Kidney (tissue), 14 donors: ENCODE measurements around the gene BIVM. TPM values are rescaled to one million over a fixed set of nuclear protein-coding genes. Genes with fewer than 3 reads are reported as not detected.

Experiments
- DNase-seq, 5 donors: peaks; one replicate each; pipeline ENCODE4 v3.0.0-alpha.2; 2013 to 2020
- FAIRE-seq: peaks from 2 replicates; lab custom pipeline; 2012; peaks lifted over from hg19 to GRCh38; lab: Jason Lieb, UNC
- H3K27ac ChIP-seq, 2 donors: one replicate each; pipeline ENCODE4 v1.7.0; 2013; ENCODE audit warnings: low read depth in 2 of 2, low read length in 2 of 2, inconsistent platforms in 1 of 2
- H3K27me3 ChIP-seq: one replicate; pipeline ENCODE4 v1.7.1; 2013; ENCODE audit warnings: low read length, inconsistent platforms; ENCODE audit not compliant: control insufficient read depth, insufficient read depth
- H3K36me3 ChIP-seq, 3 donors: one replicate each; pipeline versions ENCODE4 v1.7.0 to v1.7.1; 2013; ENCODE audit warnings: low read length in 3 of 3, control low read depth in 1 of 3, inconsistent platforms in 1 of 3; ENCODE audit not compliant: insufficient read depth in 3 of 3, control insufficient read depth in 2 of 3
- H3K4me1 ChIP-seq, 3 donors: one replicate each; pipeline versions ENCODE4 v1.7.0 to v1.7.1; 2013; ENCODE audit warnings: low read length in 3 of 3, inconsistent platforms in 1 of 3, low read depth in 1 of 3; ENCODE audit not compliant: control insufficient read depth in 2 of 3, insufficient read depth in 2 of 3
- H3K4me3 ChIP-seq, 3 donors: one replicate each; pipeline versions ENCODE4 v1.7.0 to v1.8.1; 2013; ENCODE audit warnings: low read length in 3 of 3, control low read depth in 1 of 3, inconsistent platforms in 1 of 3
- H3K9ac ChIP-seq, 3 donors: one replicate each; pipeline versions ENCODE4 v1.7.0 to v1.7.1; 2013; ENCODE audit warnings: low read length in 3 of 3, control low read depth in 1 of 3, inconsistent platforms in 1 of 3
- H3K9me3 ChIP-seq, 3 donors: one replicate each; pipeline versions ENCODE4 v1.7.0 to v1.7.1; 2013; ENCODE audit warnings: low read length in 3 of 3, control low read depth in 1 of 3, inconsistent platforms in 1 of 3; ENCODE audit not compliant: control insufficient read depth in 2 of 3, insufficient read depth in 1 of 3
- CTCF ChIP-seq: IDR thresholded peaks from 3 replicates; pipeline ENCODE4 v1.5.1; 2012; ENCODE audit warnings: mild to moderate bottlenecking, moderate library complexity, borderline replicate concordance; ENCODE audit not compliant: insufficient read depth; ENCODE audit errors: extremely low read depth
- intact Hi-C: fragments of 100-400 bp; cut with DNase I; formaldehyde crosslinking; loops from one replicate; pipeline ENCODE4 v1.11.1; 2022
- polyA plus RNA-seq: library from polyadenylated mRNA; stranded (reverse); fragments of 350-450 nt; fragmentation: Illumina TruSeq; extraction: RNeasy Lipid Tissue Mini Kit (QIAGEN cat#74804); gene quantifications from one replicate; pipeline ENCODE4 v1.2.3, GENCODE V29; 2014; ENCODE audit warnings: low read depth, low replicate concordance; ENCODE audit not compliant: insufficient read depth
- total RNA-seq: library from RNA; stranded (reverse); fragmentation: NEBNext Ultra II Directional; extraction: Animal tissue kit (Norgen Biotek cat#: 25700); gene quantifications from one replicate; pipeline ENCODE4 v1.2.1, GENCODE V29; 2021
- donor health status: control.
- donor health status: control.
- donor health status: control.
- donor health status: control.
- donor health status: control.
- donor health status: DM: yes; HTN: yes; CAD: no.
- donor health status: Normal renal cell carcinoma (clear cell type).

The BIVM gene
- total and polyA plus RNA-seq, 2 donors from 2014 or later, result 22.1 to 36.6 TPM

- Histone ChIP-seq H3K9me3 (no peaks in the 10 kb centered on the region), H3K4me1 (peaks cover 0 to 7% (median 0%) of the 10 kb centered on the region in 3 donors), H3K36me3 (peaks cover 0 to 14% (median 3%) of the 10 kb centered on the region in 3 donors), H3K9ac (no peak overlapping the region), H3K27ac (no peak overlapping the region), H3K27me3 (no peaks in the 10 kb centered on the region), H3K4me3 (no peak overlapping the region)
- FAIRE-seq (no peak), DNase-seq (no peak)
- no peak for TF ChIP-seq CTCF
- intact Hi-C loops, result no loop called here
Observed at GRCh38 chr13:102793611-102794355, 5.1 kb upstream of the BIVM start.

GRCh38 chr13:102799426-102800144, 666 bp downstream of the BIVM start:
- intact Hi-C loops, result no loop called here
- TF ChIP-seq CTCF, result no peak
- DNase-seq (peak in 3 of 5 donors; percentile 39 to 81 (median 39)), FAIRE-seq (no peak)
- Histone ChIP-seq H3K36me3 (no peaks in the 10 kb centered on the region), H3K4me1 (peaks cover 0 to 12% (median 0%) of the 10 kb centered on the region in 3 donors), H3K27me3 (no peaks in the 10 kb centered on the region), H3K27ac (peak overlapping the region; percentile 68 to 76), H3K9me3 (no peaks in the 10 kb centered on the region), H3K9ac (peak overlapping the region; percentile 47 to 77 (median 51)), H3K4me3 (peak overlapping the region; percentile 81 to 90 (median 83))

GRCh38 chr13:102800145-102801041, 1.5 kb downstream of the BIVM start:
- FAIRE-seq, result no peak
- Histone ChIP-seq H3K27ac (peak overlapping the region; percentile 68 to 76), H3K36me3 (no peaks in the 10 kb centered on the region), H3K4me3 (peak overlapping the region; percentile 60 to 90 (median 81)), H3K4me1 (peaks cover 0 to 12% (median 0%) of the 10 kb centered on the region in 3 donors), H3K27me3 (no peaks in the 10 kb centered on the region), H3K9ac (peak overlapping the region; percentile 47 to 77 (median 51)), H3K9me3 (no peaks in the 10 kb centered on the region)
- intact Hi-C loops, result no loop called here
- TF ChIP-seq CTCF, result peak; percentile 47
- DNase-seq, result peak; percentile 84 to 95 (median 89)
